ENCODE data around the gene RABEP1. TPM values are rescaled to one million over a fixed set of nuclear protein-coding genes. Genes with fewer than 3 reads are reported as not detected.

RABEP1 gene
- polyA plus RNA-seq, 1 experiment: 46.9 TPM

GRCh38 chr17:5418858-5419355, 136.8 kb downstream of the RABEP1 start:
- peak overlapping the region; percentile 87 for H3K4me3 ChIP-seq (ENCODE audit: low read depth, low read length)
- no peaks in the 10 kb centered on the region for H3K9me3 ChIP-seq (ENCODE audit: control insufficient read depth, insufficient read depth, low read length)
- no peak for DNase-seq (ENCODE audit: low read depth, low spot score)
- H3K27ac ChIP-seq (ENCODE audit: low read depth, low read length): peak overlapping the region; percentile 88
- TF ChIP-seq CTCF (IDR thresholded peaks at IDR 0.05; ENCODE audit: low read depth, low read length): no peak
- ChIA-PET CTCF (interaction anchor here (1.3 kb wide), 1 partner anchor 20 kb away, joined by 12 read pairs; the partner anchor contains the start of gene C1QBP), POLR2A (interaction anchor here (1.3 kb wide), 1 partner anchor 20 kb away, joined by 10 read pairs; the partner anchor contains the start of gene C1QBP)
- no peaks in the 10 kb centered on the region for H3K27me3 ChIP-seq (ENCODE audit: control insufficient read depth, insufficient read depth, low read length)

- Histone ChIP-seq H3K9me3 (ENCODE audit: control insufficient read depth, insufficient read depth, low read length) (no peaks in the 10 kb centered on the region), H3K27ac (ENCODE audit: low read depth, low read length) (peak within 1 kb of the TSS; percentile 88), H3K27me3 (ENCODE audit: control insufficient read depth, insufficient read depth, low read length) (no peaks in the 10 kb centered on the region), H3K4me3 (ENCODE audit: low read depth, low read length) (peak within 1 kb of the TSS; percentile 87)
- no peak for TF ChIP-seq CTCF (IDR thresholded peaks at IDR 0.05; ENCODE audit: low read depth, low read length)
- ChIA-PET CTCF (interaction anchor here (0.7 to 1.3 kb wide), 2 partner anchors 19 to 1854 kb away, joined by 3 to 12 read pairs; partner anchors contain the start of gene C1QBP), POLR2A (interaction anchor here (1.3 kb wide), 1 partner anchor 20 kb away, joined by 10 read pairs; the partner anchor contains the start of gene C1QBP)
- DNase-seq (ENCODE audit: low read depth, low spot score): peak; percentile 92
Measured at GRCh38 chr17:5419356-5419958, 137.4 kb downstream of the RABEP1 start, which contains the start of gene NUP88. Gene NUP88 (minus strand): TSS chr17:5419662. CDS start chr17:5419650, 12 bp downstream.

- no peak for TF ChIP-seq CTCF (IDR thresholded peaks at IDR 0.05; ENCODE audit: low read depth, low read length)
- ChIA-PET POLR2A (interaction anchor here (1.3 kb wide), 1 partner anchor 19 kb away, joined by 10 read pairs; the partner anchor contains the start of gene C1QBP), CTCF (interaction anchor here (0.7 to 1.3 kb wide), 3 partner anchors 19 to 1855 kb away, joined by 3 to 12 read pairs (median 3); partner anchors contain the start of gene C1QBP)
- no peaks in the 10 kb centered on the region for H3K9me3 ChIP-seq (ENCODE audit: control insufficient read depth, insufficient read depth, low read length)
- no peak for DNase-seq (ENCODE audit: low read depth, low spot score)
- H3K4me3 ChIP-seq (ENCODE audit: low read depth, low read length): peak within 1 kb of the TSS; percentile 87
- peak within 1 kb of the TSS; percentile 88 for H3K27ac ChIP-seq (ENCODE audit: low read depth, low read length)
- no peaks in the 10 kb centered on the region for H3K27me3 ChIP-seq (ENCODE audit: control insufficient read depth, insufficient read depth, low read length)
Measured at GRCh38 chr17:5419959-5420653, 138.0 kb downstream of the RABEP1 start, which contains the start of gene RPAIN. Gene RPAIN (plus strand): TSS chr17:5420182. CDS start chr17:5420211, 29 bp downstream.

- DNase-seq (ENCODE audit: low read depth, low spot score): no peak
- no peak overlapping the region for H3K4me3 ChIP-seq (ENCODE audit: low read depth, low read length)
- ChIA-PET CTCF (interaction anchor here (0.8 to 3.4 kb wide), 2 partner anchors 16 to 1576 kb away, joined by 3 to 31 read pairs; partner anchors contain the start of gene C1QBP), POLR2A (no interaction called here)
- no peak overlapping the region for H3K27ac ChIP-seq (ENCODE audit: low read depth, low read length)
- H3K27me3 ChIP-seq (ENCODE audit: control insufficient read depth, insufficient read depth, low read length): no peaks in the 10 kb centered on the region
- no peaks in the 10 kb centered on the region for H3K9me3 ChIP-seq (ENCODE audit: control insufficient read depth, insufficient read depth, low read length)
- TF ChIP-seq CTCF (IDR thresholded peaks at IDR 0.05; ENCODE audit: low read depth, low read length): no peak
Measured at GRCh38 chr17:5422505-5422904, 140.4 kb downstream of the RABEP1 start.

Measured in AG04450 (cell line).